Uterus (tissue), 4 donors: ENCODE data around the gene RAB26. TPM values are rescaled to one million over a fixed set of nuclear protein-coding genes. Genes with fewer than 3 reads are reported as not detected.

Experiments used
- DNase-seq, 2 donors: peaks; one replicate each; pipeline ENCODE4 v3.0.0-alpha.2; 2019 to 2020
- H3K27ac ChIP-seq, 2 donors: fragments of 200-600 bp; sonication (generic); 1 replicate in 1 of 2; 2 replicates in 1 of 2; pipeline ENCODE4 v1.5.1; 2016 to 2018
- H3K27me3 ChIP-seq, 2 donors: fragments of 200-600 bp; sonication (generic); one replicate each; pipeline ENCODE4 v1.5.1; 2018 to 2019; ENCODE audit warnings: control low read depth in 1 of 2
- H3K36me3 ChIP-seq, 2 donors: fragments of 200-600 bp; sonication (generic); one replicate each; pipeline ENCODE4 v1.5.1; 2019; ENCODE audit warnings: control low read depth in 1 of 2
- H3K4me1 ChIP-seq, 2 donors: fragments of 200-600 bp; sonication (generic); one replicate each; pipeline ENCODE4 v1.5.1; 2018 to 2019; ENCODE audit warnings: control low read depth in 1 of 2
- H3K4me3 ChIP-seq, 2 donors: fragments of 200-600 bp; sonication (generic); 1 replicate in 1 of 2; 2 replicates in 1 of 2; pipeline ENCODE4 v1.5.1; 2018 to 2019; ENCODE audit warnings: mild to moderate bottlenecking in 1 of 2
- H3K9me3 ChIP-seq, 2 donors: fragments of 200-600 bp; sonication (generic); one replicate each; pipeline ENCODE4 v1.5.1; 2019; ENCODE audit warnings: control low read depth in 1 of 2
- POLR2A ChIP-seq, 2 donors: fragments of 450-650 bp; IDR thresholded peaks; one replicate each; pipeline ENCODE4 v1.6.1; 2016; ENCODE audit warnings: antibody characterized with exemption in 2 of 2, mild to moderate bottlenecking in 1 of 2, moderate library complexity in 1 of 2
- intact Hi-C: fragments of 100-400 bp; cut with DNase I; formaldehyde crosslinking; loops from one replicate; pipeline ENCODE4 v1.15.1; 2023; ENCODE audit warnings: low total_unique reads
- total RNA-seq, 4 donors: library from RNA; depleted of rRNA in 3 of 4; stranded (reverse); fragments of >200 nt in 3 of 4; gene quantifications; one replicate each; pipeline versions ENCODE4 v1.1.0 to v1.2.4, GENCODE V29; 2014 to 2023
- TF ChIP-seq, protein P1 (sequence below), 4 experiments: fragments of 200-600 bp in 2 of 4; fragments of 450-650 bp in 2 of 4; sonication (generic) in 2 of 4; IDR thresholded peaks; one replicate each; pipeline ENCODE4 v1.5.1; 2016 to 2019; ENCODE audit warnings: antibody characterized with exemption in 4 of 4, mild to moderate bottlenecking in 2 of 4, moderate library complexity in 1 of 4
- donor health status: DM: yes; HTN: yes; CAD: no.

RAB26 gene
- total RNA-seq, 4 donors from 2014 or later, result 0.21 TPM; not detected in 3

DNA sequence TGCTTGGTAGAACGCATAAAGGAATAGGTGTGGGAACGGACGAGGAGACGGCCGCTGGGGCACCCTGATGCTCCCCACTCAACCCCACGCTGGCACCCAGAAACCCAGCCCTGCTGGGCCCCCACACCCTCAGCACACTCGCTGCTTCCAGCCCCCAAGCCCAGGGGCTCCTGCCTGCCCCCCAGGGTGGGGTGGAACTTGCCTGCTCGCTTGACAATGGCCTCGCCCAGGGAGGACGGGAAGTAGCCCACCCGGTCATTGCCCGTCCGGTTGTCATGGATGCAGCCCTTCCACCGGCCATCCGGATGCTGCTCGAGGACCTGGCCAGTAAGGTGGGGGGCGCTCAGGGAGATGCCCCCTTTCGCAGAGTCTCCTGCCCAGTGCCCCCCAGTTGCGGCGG, 38.1 kb downstream of the RAB26 start:
- H3K9me3 ChIP-seq, result no peaks in the 10 kb centered on the region
- H3K27ac ChIP-seq, result no peak overlapping the region
- no peaks in the 10 kb centered on the region for H3K36me3 ChIP-seq
- DNase-seq, result no peak
- intact Hi-C loops, result no loop called here
- TF ChIP-seq POLR2A (IDR thresholded peaks at IDR 0.05), result no peak
- TF ChIP-seq, protein P1, sequence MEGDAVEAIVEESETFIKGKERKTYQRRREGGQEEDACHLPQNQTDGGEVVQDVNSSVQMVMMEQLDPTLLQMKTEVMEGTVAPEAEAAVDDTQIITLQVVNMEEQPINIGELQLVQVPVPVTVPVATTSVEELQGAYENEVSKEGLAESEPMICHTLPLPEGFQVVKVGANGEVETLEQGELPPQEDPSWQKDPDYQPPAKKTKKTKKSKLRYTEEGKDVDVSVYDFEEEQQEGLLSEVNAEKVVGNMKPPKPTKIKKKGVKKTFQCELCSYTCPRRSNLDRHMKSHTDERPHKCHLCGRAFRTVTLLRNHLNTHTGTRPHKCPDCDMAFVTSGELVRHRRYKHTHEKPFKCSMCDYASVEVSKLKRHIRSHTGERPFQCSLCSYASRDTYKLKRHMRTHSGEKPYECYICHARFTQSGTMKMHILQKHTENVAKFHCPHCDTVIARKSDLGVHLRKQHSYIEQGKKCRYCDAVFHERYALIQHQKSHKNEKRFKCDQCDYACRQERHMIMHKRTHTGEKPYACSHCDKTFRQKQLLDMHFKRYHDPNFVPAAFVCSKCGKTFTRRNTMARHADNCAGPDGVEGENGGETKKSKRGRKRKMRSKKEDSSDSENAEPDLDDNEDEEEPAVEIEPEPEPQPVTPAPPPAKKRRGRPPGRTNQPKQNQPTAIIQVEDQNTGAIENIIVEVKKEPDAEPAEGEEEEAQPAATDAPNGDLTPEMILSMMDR (IDR thresholded peaks at IDR 0.05), result no peak
- H3K4me1 ChIP-seq, result no peaks in the 10 kb centered on the region
- no peaks in the 10 kb centered on the region for H3K27me3 ChIP-seq
- no peak overlapping the region for H3K4me3 ChIP-seq

DNA sequence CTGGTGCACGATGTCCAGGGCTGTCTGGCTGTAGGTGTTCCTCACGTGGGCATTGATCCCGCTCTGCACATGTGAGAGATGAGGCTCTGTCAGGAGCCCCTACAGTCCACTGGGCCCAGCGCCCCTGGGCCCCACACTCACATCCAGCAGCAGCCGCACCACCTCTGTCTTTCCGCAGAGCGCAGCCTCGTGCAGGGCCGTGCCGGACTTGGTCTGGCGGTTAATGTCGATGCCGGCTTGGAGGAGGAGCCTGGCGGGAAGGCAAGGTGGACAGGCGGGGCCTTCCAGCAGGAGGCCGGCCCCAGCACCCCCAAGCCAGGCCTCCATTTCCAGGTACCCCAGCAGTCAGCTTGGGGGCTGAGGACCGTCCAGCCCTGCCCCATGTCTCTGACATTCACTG, 38.8 kb downstream of the RAB26 start:
- H3K4me1 ChIP-seq, result no peaks in the 10 kb centered on the region
- no peak for TF ChIP-seq POLR2A (IDR thresholded peaks at IDR 0.05)
- no peaks in the 10 kb centered on the region for H3K27me3 ChIP-seq
- no peaks in the 10 kb centered on the region for H3K36me3 ChIP-seq
- no peaks in the 10 kb centered on the region for H3K9me3 ChIP-seq
- no peak overlapping the region for H3K27ac ChIP-seq
- H3K4me3 ChIP-seq, result no peak overlapping the region
- intact Hi-C loops, result no loop called here
- DNase-seq, result no peak

DNA sequence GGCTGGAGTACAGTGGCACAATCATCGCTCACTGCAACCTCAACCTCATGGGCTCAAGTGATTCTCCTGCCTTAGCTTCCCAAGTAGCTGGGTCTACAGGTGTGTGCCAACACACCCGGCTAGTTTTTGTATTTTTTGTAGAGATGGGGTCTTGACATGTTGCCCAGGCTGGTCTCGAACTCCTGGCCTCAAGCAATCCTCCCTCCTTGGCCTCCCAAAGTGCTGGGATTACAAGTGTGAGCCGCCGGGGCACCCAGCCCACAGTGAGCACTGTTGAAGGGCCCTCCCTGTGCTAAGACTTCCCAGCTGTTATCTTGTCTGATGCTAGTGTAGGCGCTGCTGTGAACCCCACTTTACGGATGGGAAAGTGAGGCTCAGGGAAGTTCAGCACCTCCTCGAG, 40.0 kb downstream of the RAB26 start:
- Histone ChIP-seq H3K27ac (no peak overlapping the region), H3K4me3 (no peak overlapping the region), H3K27me3 (no peaks in the 10 kb centered on the region), H3K4me1 (no peaks in the 10 kb centered on the region), H3K36me3 (no peaks in the 10 kb centered on the region), H3K9me3 (no peaks in the 10 kb centered on the region)
- TF ChIP-seq, protein P1 (IDR thresholded peaks at IDR 0.05), result no peak
- no peak for TF ChIP-seq POLR2A (IDR thresholded peaks at IDR 0.05)
- intact Hi-C loops, result no loop called here
- no peak for DNase-seq

DNA sequence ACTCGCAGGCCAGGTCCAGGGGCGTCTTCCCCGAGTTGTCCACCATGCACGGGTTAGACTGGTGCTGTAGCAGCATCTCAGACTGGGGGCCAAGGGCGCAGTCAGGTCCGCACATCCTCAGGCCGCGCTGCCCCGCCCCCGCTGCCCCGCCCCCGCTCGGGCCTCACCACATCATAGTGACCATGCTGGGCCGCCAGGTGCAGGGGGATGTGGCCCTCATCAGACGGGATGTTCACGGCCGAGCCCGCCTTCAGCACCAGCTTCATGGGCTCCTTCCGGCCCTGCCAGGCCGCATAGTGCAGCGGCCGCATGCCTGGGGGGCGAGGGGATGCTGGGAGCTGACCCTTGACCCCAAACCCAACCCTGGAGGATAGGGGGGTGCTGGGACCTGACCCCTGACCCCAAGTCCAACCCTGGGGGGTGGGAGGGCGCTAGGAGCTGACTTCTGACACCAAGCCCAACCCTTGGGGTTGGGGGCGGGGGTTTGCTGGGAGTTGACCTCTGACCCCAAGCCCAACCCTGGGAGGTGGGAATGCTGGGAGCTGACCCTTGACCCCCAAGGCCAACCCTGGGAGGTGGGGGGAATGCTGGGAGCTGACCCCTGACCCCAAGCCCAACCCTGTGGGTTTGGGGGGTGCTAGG, 40.9 kb downstream of the RAB26 start:
- H3K27me3 ChIP-seq, result no peaks in the 10 kb centered on the region
- H3K27ac ChIP-seq, result no peak overlapping the region
- H3K9me3 ChIP-seq, result no peaks in the 10 kb centered on the region
- no peaks in the 10 kb centered on the region for H3K4me1 ChIP-seq
- intact Hi-C loops, result no loop called here
- no peak for DNase-seq
- no peak overlapping the region for H3K4me3 ChIP-seq
- no peak for TF ChIP-seq POLR2A (IDR thresholded peaks at IDR 0.05)
- TF ChIP-seq, protein P1 (IDR thresholded peaks at IDR 0.05), result no peak
- H3K36me3 ChIP-seq, result no peaks in the 10 kb centered on the region

DNA sequence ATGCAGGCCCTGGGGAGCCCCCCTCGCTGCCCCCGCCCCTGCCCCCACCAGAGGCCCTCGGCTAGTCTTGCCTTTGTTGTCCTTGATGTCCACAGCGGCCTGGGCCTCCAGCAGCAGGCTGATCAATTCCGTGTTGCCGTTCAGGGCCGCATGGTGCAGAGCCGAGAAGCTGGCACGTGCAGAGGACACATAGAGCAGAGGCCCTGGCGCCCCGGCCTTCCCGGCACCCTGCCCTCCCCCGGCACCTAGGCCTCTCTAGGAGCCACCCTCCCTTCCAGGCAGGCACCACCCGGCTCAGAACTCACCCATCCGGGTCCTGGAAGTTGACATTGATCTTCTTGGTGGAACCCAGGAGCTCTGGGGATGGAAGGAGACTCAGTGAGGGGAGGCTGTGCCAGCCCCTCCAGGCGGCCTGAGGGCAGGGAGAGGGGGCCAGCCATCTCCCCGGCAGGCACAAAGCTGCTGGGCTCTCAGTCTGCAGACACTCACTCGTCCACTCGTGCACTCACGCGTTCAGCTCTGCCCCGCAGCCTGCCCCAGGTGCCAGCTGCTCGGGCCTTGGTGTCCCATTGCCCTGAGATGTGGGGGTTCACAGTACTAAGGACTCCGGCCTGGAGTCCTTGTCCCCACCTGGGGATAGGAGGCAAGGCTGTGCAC, 41.7 kb downstream of the RAB26 start:
- Histone ChIP-seq H3K36me3 (no peaks in the 10 kb centered on the region), H3K4me3 (no peak overlapping the region), H3K4me1 (peaks cover 0 to 1% of the 10 kb centered on the region in 2 donors), H3K27ac (no peak overlapping the region), H3K9me3 (no peaks in the 10 kb centered on the region), H3K27me3 (peaks cover 0 to 5% of the 10 kb centered on the region in 2 donors)
- no peak for TF ChIP-seq POLR2A (IDR thresholded peaks at IDR 0.05)
- TF ChIP-seq, protein P1 (IDR thresholded peaks at IDR 0.05), result no peak
- no peak for DNase-seq
- intact Hi-C loops, result no loop called here
